Raji (cell line): ENCODE results near the gene BPHL.

ENCODE experiments used
- POLR2A ChIP-seq: IDR thresholded peaks from 2 replicates; pipeline ENCODE4 v1.6.1; 2011; ENCODE audit warnings: low read depth, low read length, control low read depth; ENCODE audit not compliant: insufficient read depth

BPHL gene

GRCh38 chr6:3118353-3119039 is at the start of gene BPHL:
Gene BPHL (plus strand): TSS chr6:3118711. CDS start chr6:3118741, 30 bp downstream.
- peak; percentile 96 for TF ChIP-seq POLR2A

- TF ChIP-seq POLR2A, result no peak
Observed at GRCh38 chr6:3071568-3071967, 46.9 kb upstream of the BPHL start.

- TF ChIP-seq POLR2A, result no peak
Observed at GRCh38 chr6:3072798-3073197, 45.7 kb upstream of the BPHL start.

- TF ChIP-seq POLR2A, result no peak
Observed at GRCh38 chr6:3073382-3073781, 45.1 kb upstream of the BPHL start.

GRCh38 chr6:3075772-3076113 is 42.8 kb upstream of the BPHL start:
- no peak for TF ChIP-seq POLR2A

GRCh38 chr6:3076320-3076719 is 42.2 kb upstream of the BPHL start:
- no peak for TF ChIP-seq POLR2A

- TF ChIP-seq POLR2A, result no peak
Observed at GRCh38 chr6:3077430-3077829, 41.1 kb upstream of the BPHL start.

GRCh38 chr6:3079682-3080081 is 38.8 kb upstream of the BPHL start:
- no peak for TF ChIP-seq POLR2A

- TF ChIP-seq POLR2A, result no peak
Observed at GRCh38 chr6:3081960-3082359, 36.6 kb upstream of the BPHL start.

- TF ChIP-seq POLR2A, result no peak
Observed at GRCh38 chr6:3085074-3085473, 33.4 kb upstream of the BPHL start.

- no peak for TF ChIP-seq POLR2A
Observed at GRCh38 chr6:3086282-3086946, 32.1 kb upstream of the BPHL start.

GRCh38 chr6:3088446-3088845 is 30.1 kb upstream of the BPHL start:
- no peak for TF ChIP-seq POLR2A

- TF ChIP-seq POLR2A, result no peak
Observed at GRCh38 chr6:3088968-3089367, 29.5 kb upstream of the BPHL start.

- no peak for TF ChIP-seq POLR2A
Observed at GRCh38 chr6:3090013-3090412, 28.5 kb upstream of the BPHL start.

GRCh38 chr6:3094815-3095214 is 23.7 kb upstream of the BPHL start:
- no peak for TF ChIP-seq POLR2A

GRCh38 chr6:3102875-3103274 is 15.6 kb upstream of the BPHL start:
- TF ChIP-seq POLR2A, result no peak
